HFFc6 (cell line): ENCODE results near the gene NOL12. TPM values are rescaled to one million over a fixed set of nuclear protein-coding genes. Genes with fewer than 3 reads are reported as not detected.
A peak's percentile ranks its signal among the peaks of the same experiment; 100 is the strongest.

Experiments used
- DNase-seq: peaks from one replicate; pipeline ENCODE4 v3.0.0-alpha.2; 2018
- H3K27ac Mint-ChIP-seq: 2 replicates; pipeline ENCODE4 v1.8.0; 2020; ENCODE audit warnings: mild to moderate bottlenecking, mixed read lengths
- H3K27me3 Mint-ChIP-seq: 2 replicates; pipeline ENCODE4 v1.8.0; 2021; ENCODE audit warnings: mild to moderate bottlenecking, moderate library complexity, mixed read lengths; ENCODE audit not compliant: insufficient read depth
- H3K36me3 Mint-ChIP-seq: 2 replicates; pipeline ENCODE4 v1.8.0; 2021; ENCODE audit warnings: low read depth, mixed read lengths
- H3K4me1 Mint-ChIP-seq: 2 replicates; pipeline ENCODE4 v1.8.0; 2020; ENCODE audit warnings: low read depth, mixed read lengths
- H3K4me3 Mint-ChIP-seq: 2 replicates; pipeline ENCODE4 v1.8.0; 2020; ENCODE audit warnings: mild to moderate bottlenecking, moderate library complexity, mixed read lengths
- H3K9me3 Mint-ChIP-seq: 2 replicates; pipeline ENCODE4 v1.8.0; 2020; ENCODE audit warnings: mild to moderate bottlenecking, mixed read lengths
- total RNA-seq, 6 experiments: library from RNA; stranded (reverse); fragmentation: NEBNext Ultra II Directional; extraction: Animal tissue kit (Norgen Biotek cat#: 25700); gene quantifications; 2 replicates in 1 of 6; 3 replicates in 5 of 6; pipeline ENCODE4 v1.2.3, GENCODE V29; 2021
- TF ChIP-seq, protein P1 (sequence below): fragments of 200-600 bp; sonication (generic); IDR thresholded peaks from 2 replicates; pipeline ENCODE4 v1.5.0; 2021; ENCODE audit warnings: antibody characterized with exemption, mild to moderate bottlenecking

The NOL12 gene
- total RNA-seq, 6 experiments from 2014 or later: 17.7 to 29.6 (median 26.9) TPM

DNA sequence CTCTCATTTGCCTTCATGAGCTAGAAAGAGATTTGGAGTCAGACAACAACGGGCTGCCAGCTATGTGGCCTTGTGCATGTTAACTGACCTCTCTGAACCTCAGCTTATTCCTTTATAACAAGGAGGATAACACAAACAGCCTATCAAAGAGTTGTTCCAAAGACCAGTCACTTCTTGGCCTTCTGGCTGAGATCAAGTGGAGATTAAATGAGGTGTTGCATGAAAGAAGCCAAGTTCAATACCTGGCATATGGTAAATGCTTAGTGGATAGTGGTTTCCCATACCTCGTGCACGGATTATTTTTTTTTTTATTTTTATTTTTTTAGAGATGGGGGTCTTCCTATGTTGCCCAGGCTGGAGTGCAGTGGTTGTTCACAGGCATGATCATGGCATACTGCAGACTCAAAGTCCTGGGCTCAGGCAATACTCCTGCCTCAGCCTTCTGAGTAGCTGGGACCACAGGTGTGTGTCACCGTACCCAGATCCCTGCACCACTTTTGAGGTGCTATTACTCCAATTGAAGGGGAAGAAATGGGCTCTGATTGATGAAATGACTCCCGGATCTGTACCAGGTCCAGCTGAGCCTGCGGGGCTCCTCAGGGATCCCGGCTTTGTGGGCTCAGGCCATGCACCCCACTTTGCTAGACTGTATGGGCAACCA lies 5.8 kb upstream of the NOL12 start:
- H3K27ac Mint-ChIP-seq: peak overlapping the region; percentile 94
- peak overlapping the region; percentile 95 for H3K4me3 Mint-ChIP-seq
- DNase-seq: peak; percentile 28
- TF ChIP-seq, protein P1, sequence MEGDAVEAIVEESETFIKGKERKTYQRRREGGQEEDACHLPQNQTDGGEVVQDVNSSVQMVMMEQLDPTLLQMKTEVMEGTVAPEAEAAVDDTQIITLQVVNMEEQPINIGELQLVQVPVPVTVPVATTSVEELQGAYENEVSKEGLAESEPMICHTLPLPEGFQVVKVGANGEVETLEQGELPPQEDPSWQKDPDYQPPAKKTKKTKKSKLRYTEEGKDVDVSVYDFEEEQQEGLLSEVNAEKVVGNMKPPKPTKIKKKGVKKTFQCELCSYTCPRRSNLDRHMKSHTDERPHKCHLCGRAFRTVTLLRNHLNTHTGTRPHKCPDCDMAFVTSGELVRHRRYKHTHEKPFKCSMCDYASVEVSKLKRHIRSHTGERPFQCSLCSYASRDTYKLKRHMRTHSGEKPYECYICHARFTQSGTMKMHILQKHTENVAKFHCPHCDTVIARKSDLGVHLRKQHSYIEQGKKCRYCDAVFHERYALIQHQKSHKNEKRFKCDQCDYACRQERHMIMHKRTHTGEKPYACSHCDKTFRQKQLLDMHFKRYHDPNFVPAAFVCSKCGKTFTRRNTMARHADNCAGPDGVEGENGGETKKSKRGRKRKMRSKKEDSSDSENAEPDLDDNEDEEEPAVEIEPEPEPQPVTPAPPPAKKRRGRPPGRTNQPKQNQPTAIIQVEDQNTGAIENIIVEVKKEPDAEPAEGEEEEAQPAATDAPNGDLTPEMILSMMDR: no peak
- H3K27me3 Mint-ChIP-seq: peaks cover 26% of the 10 kb centered on the region
- H3K9me3 Mint-ChIP-seq: no peaks in the 10 kb centered on the region
- H3K4me1 Mint-ChIP-seq: peaks cover 32% of the 10 kb centered on the region
- H3K36me3 Mint-ChIP-seq: peaks cover 31% of the 10 kb centered on the region

DNA sequence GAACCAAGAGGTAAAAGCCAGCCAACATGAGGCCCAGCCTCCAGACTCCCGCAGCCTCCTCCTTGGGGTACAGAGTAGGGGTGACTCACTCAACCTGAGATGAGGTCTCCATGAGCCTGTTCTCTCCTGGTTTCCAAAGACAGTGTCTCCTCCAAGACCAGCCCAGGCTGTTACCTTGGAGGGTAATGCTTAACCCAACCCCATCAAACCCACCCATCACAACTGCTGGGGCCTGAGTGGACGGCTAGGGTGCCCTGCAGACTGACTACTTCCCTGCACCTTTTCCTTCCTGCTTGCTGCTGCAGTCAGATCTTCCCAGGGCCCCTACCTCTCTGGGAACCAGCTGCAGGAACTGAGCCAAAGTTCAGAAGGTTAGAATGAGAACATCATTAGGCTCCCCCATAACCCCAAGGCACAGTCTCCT lies 5.1 kb upstream of the NOL12 start:
- Mint-ChIP-seq H3K9me3 (no peaks in the 10 kb centered on the region), H3K27me3 (peaks cover 21% of the 10 kb centered on the region), H3K4me3 (peak overlapping the region; percentile 12; the same call in 1 of the 2 replicates), H3K4me1 (peaks cover 36% of the 10 kb centered on the region), H3K27ac (peak overlapping the region; percentile 94), H3K36me3 (peaks cover 27% of the 10 kb centered on the region)
- TF ChIP-seq, protein P1: no peak
- peak; percentile 70 for DNase-seq

DNA sequence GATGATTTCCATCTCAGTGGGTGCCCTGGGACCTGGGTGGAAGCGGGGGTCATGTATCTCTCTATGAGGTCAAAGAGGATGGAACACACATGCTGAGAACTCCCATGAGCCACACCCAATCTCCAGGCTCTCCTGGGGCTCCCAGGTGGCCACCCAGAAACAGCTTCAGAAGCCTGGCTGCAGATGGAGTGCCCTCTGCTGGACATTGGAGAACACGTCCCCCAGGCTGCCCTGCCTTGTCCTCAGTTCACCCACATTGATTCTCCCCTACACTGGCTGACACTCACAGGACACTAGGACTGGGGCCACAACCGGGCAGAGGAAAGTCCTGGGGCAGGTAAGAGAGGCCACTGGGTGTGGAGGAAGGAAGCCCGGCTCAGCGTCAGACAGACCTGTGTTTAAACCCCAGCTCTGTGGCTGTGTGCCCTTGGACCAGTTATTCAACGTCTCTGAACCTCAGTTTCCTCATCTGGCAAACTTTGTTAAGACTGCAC lies 4.5 kb upstream of the NOL12 start:
- Mint-ChIP-seq H3K36me3 (peaks cover 23% of the 10 kb centered on the region), H3K27me3 (peaks cover 19% of the 10 kb centered on the region), H3K27ac (peak overlapping the region; percentile 94), H3K4me3 (peak overlapping the region; percentile 12; the same call in 1 of the 2 replicates), H3K9me3 (no peaks in the 10 kb centered on the region), H3K4me1 (peaks cover 39% of the 10 kb centered on the region)
- DNase-seq: peak; percentile 75
- TF ChIP-seq, protein P1: peak; percentile 94

DNA sequence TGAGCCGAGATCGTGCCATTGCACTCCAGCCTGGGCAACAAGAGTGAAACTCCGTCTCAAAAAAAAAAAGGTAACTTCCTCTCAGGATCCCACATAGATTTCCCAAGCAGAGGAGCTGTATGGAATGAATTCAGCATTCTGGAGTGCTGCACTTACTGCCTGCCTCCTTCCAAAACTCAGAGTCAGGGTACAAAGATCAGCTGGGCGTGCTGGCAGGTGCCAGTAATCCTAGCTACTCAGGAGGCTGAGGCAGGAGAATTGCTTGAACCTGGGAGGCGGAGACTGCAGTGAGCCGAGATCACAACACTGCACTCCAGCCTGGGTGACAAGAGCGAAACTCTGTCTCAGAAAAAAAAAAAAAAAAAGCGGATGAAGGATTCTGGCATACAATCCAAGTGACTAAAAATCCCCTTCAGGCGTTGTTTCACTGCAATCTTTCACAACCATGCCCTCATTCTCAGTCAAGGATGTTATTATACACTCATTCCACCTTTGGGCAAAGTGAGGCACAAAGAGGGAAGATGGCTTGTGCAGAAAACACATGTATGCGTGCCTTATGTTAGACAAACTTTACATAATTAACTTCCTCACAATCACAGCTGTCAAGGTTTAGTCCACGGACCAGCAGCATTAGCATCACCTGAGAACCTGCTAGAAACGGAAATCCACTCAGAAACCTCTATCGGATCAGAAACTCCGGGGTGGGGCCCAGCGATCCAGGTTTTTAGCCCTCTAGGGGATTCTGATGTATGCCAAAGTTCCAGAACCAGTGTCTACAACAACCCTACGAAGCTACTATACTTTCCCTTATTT lies 1.1 kb upstream of the NOL12 start:
- H3K4me1 Mint-ChIP-seq: peaks cover 42% of the 10 kb centered on the region
- H3K27me3 Mint-ChIP-seq: peaks cover 8% of the 10 kb centered on the region; the same call in 1 of the 2 replicates
- TF ChIP-seq, protein P1: no peak
- peaks cover 7% of the 10 kb centered on the region for H3K36me3 Mint-ChIP-seq
- H3K27ac Mint-ChIP-seq: no peak overlapping the region
- no peak for DNase-seq
- H3K4me3 Mint-ChIP-seq: no peak overlapping the region
- no peaks in the 10 kb centered on the region for H3K9me3 Mint-ChIP-seq

DNA sequence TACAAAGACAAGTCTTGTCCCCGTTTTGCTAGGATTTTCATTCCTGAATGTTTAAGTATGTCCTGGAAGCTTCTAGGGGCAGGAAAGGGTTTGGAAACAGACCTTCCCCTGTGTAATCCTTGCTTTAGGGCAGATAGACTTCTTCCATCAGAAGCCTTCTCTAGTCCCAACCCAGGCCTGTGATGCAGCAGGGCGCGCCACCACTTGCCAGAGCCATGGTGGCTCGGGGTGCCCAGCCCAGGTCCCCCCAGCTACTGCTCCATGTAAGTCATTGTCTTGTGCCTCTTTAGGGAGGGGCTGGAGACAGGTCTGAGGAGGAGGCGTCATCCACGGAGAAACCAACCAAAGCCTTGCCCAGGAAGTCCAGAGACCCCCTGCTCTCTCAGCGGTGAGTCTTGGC lies 4.3 kb downstream of the NOL12 start:
- H3K27ac Mint-ChIP-seq: no peak overlapping the region
- peaks cover 25% of the 10 kb centered on the region for H3K36me3 Mint-ChIP-seq
- no peak for DNase-seq
- TF ChIP-seq, protein P1: no peak
- H3K9me3 Mint-ChIP-seq: no peaks in the 10 kb centered on the region
- peaks cover 2% of the 10 kb centered on the region for H3K27me3 Mint-ChIP-seq
- peaks cover 24% of the 10 kb centered on the region for H3K4me1 Mint-ChIP-seq
- H3K4me3 Mint-ChIP-seq: no peak overlapping the region
